ENCODE measurements around the gene SUOX. TPM values are rescaled to one million over a fixed set of nuclear protein-coding genes. Genes with fewer than 3 reads are reported as not detected.

The SUOX gene
- total RNA-seq, 4 donors from 2014 or later = 12.9 to 44.5 (median 30.4) TPM

DNA sequence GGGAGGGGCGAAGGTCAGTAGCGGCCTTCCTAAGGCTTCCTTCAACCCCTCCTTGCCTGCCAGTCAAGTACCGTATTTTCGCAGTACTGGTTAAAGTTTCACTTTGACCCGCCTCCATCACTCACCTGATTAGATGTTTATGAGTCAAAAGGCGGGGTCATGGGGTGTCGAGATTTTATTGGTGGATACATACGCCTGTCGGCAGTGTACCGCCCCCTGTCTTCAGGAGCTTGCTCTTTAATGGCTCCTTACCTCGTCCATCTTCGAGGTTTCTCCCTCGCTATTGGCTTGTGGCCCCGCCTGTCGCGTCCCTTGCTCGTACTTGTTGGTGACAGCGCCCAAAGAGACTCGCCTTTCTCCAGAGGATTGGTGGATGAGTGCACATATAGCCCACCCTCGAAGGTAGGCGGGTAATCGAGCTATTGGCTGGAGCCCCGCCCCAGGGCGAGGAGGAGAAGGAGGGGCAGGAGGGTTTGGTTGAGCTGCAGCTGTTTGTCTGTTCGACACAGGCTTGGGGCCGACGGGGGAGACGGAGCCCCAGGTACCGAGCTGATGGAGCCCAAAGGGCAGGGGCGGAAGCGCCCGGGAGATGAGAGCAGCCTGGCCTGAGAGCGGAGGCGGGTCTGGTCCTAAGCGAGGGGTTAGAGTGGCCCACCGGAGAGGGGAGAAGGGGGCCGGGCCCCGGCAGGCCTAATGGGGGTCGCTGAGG, 23.3 kb upstream of the SUOX start, which contains the start of gene RAB5B:
Gene RAB5B, plus strand, starts transcription at position 480 of the 709 bp plus-strand sequence. CDS start 12,883 bp downstream, outside the sequence.
- TF ChIP-seq, protein P1, sequence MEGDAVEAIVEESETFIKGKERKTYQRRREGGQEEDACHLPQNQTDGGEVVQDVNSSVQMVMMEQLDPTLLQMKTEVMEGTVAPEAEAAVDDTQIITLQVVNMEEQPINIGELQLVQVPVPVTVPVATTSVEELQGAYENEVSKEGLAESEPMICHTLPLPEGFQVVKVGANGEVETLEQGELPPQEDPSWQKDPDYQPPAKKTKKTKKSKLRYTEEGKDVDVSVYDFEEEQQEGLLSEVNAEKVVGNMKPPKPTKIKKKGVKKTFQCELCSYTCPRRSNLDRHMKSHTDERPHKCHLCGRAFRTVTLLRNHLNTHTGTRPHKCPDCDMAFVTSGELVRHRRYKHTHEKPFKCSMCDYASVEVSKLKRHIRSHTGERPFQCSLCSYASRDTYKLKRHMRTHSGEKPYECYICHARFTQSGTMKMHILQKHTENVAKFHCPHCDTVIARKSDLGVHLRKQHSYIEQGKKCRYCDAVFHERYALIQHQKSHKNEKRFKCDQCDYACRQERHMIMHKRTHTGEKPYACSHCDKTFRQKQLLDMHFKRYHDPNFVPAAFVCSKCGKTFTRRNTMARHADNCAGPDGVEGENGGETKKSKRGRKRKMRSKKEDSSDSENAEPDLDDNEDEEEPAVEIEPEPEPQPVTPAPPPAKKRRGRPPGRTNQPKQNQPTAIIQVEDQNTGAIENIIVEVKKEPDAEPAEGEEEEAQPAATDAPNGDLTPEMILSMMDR (IDR thresholded peaks at IDR 0.05; ENCODE audit: low read depth) = no peak

DNA sequence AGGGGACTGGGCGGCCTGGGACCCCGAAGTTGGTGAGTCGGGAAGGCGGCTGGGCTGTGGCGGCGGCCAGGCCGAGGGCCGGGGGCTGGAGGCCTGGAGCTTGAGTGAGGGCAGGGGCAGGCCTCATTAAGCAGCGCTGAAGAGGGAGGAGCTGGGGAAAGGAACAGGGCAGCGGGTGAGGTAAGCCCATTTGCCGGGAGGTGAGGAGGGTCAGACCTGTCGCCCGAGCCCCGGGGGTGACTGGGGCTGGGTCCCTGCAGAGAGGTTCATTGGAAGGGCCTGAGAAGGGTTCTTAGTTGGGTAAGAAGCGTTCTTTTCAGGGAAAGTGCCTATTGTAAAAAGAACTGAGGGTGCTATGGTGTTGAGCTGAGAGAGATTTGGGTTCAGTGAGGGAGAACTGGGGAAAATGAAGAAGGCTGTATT, 22.8 kb upstream of the SUOX start:
- TF ChIP-seq, protein P1 (IDR thresholded peaks at IDR 0.05; ENCODE audit: low read depth) = no peak

DNA sequence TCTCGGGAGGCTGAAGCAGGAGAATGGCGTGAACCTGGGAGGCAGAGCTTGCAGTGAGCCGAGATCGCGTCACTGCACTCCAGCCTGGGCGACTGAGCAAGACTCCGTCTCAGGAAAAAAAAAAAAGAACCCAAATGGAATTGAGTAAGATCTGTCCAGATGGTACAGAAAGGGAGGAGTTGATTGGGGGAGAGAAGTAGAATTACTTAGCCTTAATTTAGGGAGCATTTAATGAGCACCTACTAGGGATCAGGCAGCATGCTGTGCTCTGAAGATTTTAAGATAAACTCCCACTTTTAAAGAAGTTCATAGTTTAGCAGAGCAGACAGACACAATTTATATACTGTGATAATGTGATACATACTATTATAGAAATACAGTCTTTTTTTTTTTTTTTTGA, 18.7 kb upstream of the SUOX start:
- TF ChIP-seq, protein P1 (IDR thresholded peaks at IDR 0.05; ENCODE audit: low read depth) = no peak

DNA sequence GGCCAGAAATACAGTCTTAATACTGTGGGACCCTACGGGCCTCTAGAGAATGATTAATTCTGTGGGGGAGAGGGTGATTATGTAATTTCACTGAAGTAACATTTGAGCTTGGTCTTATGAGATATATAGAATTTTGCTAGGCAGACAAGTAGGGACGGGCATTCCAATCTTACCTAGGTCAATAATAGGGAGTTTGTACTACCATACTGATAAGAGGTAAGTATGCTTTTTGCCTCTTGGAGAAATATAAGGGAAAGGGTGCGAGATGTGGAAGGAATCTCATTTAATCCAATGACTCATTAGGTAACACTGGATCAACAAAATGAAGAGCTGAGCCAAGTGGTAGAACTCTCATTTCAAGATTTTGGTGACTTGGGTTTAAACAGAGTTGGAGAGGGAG, 18.0 kb upstream of the SUOX start:
- TF ChIP-seq, protein P1 (IDR thresholded peaks at IDR 0.05; ENCODE audit: low read depth) = no peak

DNA sequence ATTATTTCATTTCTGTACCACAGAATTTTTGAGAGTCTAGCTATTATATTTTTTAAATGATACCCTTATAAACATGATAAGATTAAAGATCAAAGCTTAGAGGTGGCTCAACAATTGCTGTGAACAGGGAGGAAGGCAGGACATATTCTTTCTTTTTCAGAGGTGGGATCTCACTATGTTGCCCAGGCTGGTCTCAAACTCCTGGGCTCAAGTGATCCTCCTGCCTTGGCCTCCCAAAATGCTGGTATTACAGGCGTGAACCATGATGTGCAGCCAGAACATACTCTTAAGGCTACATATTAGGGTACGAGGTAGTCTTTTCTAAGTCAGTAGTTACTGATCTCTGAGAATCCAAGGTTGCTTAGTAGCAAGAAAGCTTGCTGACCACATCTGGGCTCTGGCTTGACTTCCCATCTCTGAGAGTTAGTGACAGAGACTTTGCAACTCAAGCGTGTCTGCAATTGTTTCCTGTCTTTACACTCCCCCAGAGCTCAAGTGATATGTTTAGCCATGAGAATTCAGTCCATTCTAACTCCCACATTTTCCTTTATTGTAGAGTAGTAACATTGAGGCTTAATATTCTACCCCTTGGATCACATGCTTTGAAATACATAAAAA, 14.6 kb upstream of the SUOX start:
- TF ChIP-seq, protein P1 (IDR thresholded peaks at IDR 0.05; ENCODE audit: low read depth) = no peak

DNA sequence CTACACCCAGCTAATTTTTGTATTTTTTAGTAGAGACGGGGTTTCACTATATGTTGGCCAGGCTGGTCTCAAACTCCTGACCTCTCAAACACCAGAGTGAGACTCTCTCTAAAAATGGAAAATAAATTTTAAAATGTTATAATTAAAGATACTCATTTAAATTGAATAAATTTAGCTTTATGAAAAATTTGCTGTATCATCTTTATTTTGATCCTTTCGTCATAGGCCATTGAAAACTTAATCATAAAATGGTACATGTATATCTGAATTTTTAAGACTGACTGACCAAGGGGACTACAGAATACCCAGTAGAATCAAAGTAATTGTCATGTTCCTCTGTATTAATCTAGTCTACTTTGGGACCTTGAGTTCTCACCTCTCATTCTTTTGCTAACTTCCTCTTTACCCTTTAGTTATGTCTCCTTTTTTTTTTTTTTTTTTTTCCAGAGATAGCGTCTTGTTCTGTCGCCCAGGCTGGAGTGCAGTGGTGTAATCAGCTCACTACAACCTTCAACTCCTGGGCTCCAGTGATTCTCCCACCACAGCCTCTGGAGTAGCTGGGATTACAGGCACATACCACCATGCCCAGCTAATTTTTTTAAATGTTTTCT, 13.7 kb upstream of the SUOX start:
- TF ChIP-seq, protein P1 (IDR thresholded peaks at IDR 0.05; ENCODE audit: low read depth) = no peak

DNA sequence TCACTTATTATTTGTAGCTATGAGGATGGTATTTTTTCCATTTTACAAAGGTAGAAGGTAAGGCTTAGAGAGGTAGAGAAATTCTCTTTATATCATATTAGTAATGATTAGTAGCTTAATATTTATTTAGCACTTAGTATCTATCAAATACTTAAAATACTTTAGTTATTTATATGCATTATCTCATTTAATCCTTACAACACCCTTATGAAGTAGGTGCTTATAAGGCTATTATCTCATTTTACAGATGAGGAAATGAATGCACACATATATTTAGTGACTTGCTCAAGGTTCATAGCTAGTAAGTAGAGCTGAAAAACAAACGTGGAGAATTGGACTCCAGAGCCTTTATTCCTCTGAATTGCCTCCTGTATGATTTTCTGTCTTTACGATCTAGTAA, 12.2 kb upstream of the SUOX start:
- TF ChIP-seq, protein P1 (IDR thresholded peaks at IDR 0.05; ENCODE audit: low read depth) = no peak
